ENCODE data around the gene EPRS1. TPM values are rescaled to one million over a fixed set of nuclear protein-coding genes. Genes with fewer than 3 reads are reported as not detected.
"Not testable (repeated sequence)": the region's sequence is repeated elsewhere in the genome, so short reads cannot be mapped to it uniquely, and the experiment has no call there.

Gene EPRS1
- total and polyA plus RNA-seq, 8 donors: 32.7 to 131 (median 62.8) TPM

GRCh38 chr1:220089650-220090556 lies 43.6 kb upstream of the EPRS1 start, which contains the start of gene BPNT1:
TSS of gene BPNT1 (minus strand) at chr1:220089788. CDS start at chr1:220079846, 9,942 bp downstream.
- Histone ChIP-seq H3K27ac (peak within 1 kb of the TSS in 2 of 4 donors; percentile 41 to 60), H3K27me3 (no peaks in the 10 kb centered on the region), H3K36me3 (no peaks in the 10 kb centered on the region), H3K9me3 (no peaks in the 10 kb centered on the region), H3K4me1 (peaks cover 0 to 4% (median under 1%) of the 10 kb centered on the region in 3 donors), H3K4me3 (peak within 1 kb of the TSS; percentile 33 to 58 (median 49))
- intact Hi-C loops (cut with DNase I): no loop called here
- DNase-seq (peak; percentile 94 to 98 (median 95)), ATAC-seq (peak; percentile 69 to 89 (median 80)), FAIRE-seq (peak; percentile 76)
- 2% methylated on average over 35 of the region's 35 CpGs for whole genome bisulfite sequencing, 2 donors
- TF ChIP-seq, protein P1, sequence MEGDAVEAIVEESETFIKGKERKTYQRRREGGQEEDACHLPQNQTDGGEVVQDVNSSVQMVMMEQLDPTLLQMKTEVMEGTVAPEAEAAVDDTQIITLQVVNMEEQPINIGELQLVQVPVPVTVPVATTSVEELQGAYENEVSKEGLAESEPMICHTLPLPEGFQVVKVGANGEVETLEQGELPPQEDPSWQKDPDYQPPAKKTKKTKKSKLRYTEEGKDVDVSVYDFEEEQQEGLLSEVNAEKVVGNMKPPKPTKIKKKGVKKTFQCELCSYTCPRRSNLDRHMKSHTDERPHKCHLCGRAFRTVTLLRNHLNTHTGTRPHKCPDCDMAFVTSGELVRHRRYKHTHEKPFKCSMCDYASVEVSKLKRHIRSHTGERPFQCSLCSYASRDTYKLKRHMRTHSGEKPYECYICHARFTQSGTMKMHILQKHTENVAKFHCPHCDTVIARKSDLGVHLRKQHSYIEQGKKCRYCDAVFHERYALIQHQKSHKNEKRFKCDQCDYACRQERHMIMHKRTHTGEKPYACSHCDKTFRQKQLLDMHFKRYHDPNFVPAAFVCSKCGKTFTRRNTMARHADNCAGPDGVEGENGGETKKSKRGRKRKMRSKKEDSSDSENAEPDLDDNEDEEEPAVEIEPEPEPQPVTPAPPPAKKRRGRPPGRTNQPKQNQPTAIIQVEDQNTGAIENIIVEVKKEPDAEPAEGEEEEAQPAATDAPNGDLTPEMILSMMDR (IDR thresholded peaks at IDR 0.05): no peak

- 94% methylated on average over 15 of the region's 15 CpGs for WGBS, 2 donors
- H3K36me3 ChIP-seq; DNase-seq; H3K9me3 ChIP-seq; H3K4me3 ChIP-seq; ATAC-seq; H3K27me3 ChIP-seq; intact Hi-C loops (cut with DNase I); H3K4me1 ChIP-seq; FAIRE-seq; H3K27ac ChIP-seq: not testable (repeated sequence)
These were observed 40.0 kb upstream of the EPRS1 start for GRCh38 chr1:220086261-220086686.

- Histone ChIP-seq H3K36me3 (no peaks in the 10 kb centered on the region), H3K27ac (no peak overlapping the region), H3K4me3 (no peak overlapping the region), H3K27me3 (no peaks in the 10 kb centered on the region), H3K9me3 (no peaks in the 10 kb centered on the region), H3K4me1 (peaks cover 0 to 3% (median 0%) of the 10 kb centered on the region in 3 donors)
- no peak for DNase-seq
- intact Hi-C loops (cut with DNase I): no loop called here
- ATAC-seq: peak in 1 of 4 donors; percentile 43
- FAIRE-seq: no peak
- TF ChIP-seq, protein P1 (IDR thresholded peaks at IDR 0.05): no peak
- WGBS, 2 donors: 90 to 93% methylated on average over 1 of the region's 1 CpG
These were observed 38.2 kb upstream of the EPRS1 start for GRCh38 chr1:220084460-220084859.

GRCh38 chr1:220077887-220078286 lies 31.6 kb upstream of the EPRS1 start:
- no peak for FAIRE-seq
- Histone ChIP-seq H3K27ac (no peak overlapping the region), H3K36me3 (peaks cover 0 to 12% (median under 1%) of the 10 kb centered on the region in 3 donors), H3K27me3 (no peaks in the 10 kb centered on the region), H3K4me3 (no peak overlapping the region), H3K9me3 (no peaks in the 10 kb centered on the region), H3K4me1 (no peaks in the 10 kb centered on the region)
- TF ChIP-seq, protein P1 (IDR thresholded peaks at IDR 0.05): no peak
- DNase-seq: no peak
- ATAC-seq: no peak
- 97 to 99% methylated on average over 3 of the region's 3 CpGs for WGBS, 2 donors
- intact Hi-C loops (cut with DNase I): no loop called here

DNA sequence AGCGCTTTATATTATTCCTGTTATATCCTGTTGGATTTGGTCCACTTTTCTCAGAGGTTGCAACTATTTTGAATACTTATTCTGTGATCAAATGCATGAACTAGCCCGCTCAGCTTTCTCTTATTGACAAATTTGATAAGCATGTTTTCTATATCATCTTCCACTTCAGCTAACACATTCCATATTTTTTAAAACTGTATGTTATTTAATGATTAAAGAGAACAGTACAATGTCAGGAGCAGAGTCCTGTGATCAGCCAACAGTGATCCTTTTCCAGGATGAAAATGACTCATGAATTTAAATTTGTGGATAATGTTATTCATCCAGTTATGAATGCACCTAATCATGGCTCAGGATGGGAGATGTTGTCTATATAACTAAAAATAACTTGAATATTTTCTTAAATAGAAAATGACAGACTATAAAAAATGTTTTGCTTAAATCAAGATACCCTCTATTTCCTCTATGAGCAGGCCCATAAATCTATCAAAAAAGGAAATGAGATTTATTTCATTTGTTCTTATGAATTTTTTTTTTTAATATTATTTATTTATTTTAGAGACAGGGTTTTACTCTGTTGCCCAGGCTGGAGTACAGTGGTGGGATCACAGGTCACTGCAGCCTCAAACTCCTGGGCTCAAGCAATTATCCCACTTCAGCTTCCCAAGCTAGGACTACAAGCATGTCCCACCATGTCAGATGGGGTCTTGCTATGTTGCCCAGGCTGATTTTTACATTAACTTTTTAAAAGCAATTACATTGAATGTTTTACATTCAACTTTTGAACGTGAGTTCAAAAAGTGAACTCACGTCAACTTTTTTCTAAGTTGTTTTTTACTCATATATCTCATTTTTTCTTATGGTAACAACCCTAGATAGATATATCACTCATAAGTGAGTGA lies 30.8 kb upstream of the EPRS1 start:
- Histone ChIP-seq H3K9me3 (no peaks in the 10 kb centered on the region), H3K36me3 (peaks cover 0 to 20% (median 4%) of the 10 kb centered on the region in 3 donors), H3K4me1 (no peaks in the 10 kb centered on the region), H3K4me3 (no peak overlapping the region), H3K27ac (no peak overlapping the region), H3K27me3 (no peaks in the 10 kb centered on the region)
- WGBS, 2 donors: 89 to 91% methylated on average over 4 of the region's 4 CpGs
- DNase-seq: no peak
- peak; percentile 23 for FAIRE-seq
- ATAC-seq: no peak
- intact Hi-C loops (cut with DNase I): no loop called here
- TF ChIP-seq, protein P1 (IDR thresholded peaks at IDR 0.05): no peak
